GM23248 (cell line): ENCODE measurements around the gene ASH1L. TPM values are rescaled to one million over a fixed set of nuclear protein-coding genes. Genes with fewer than 3 reads are reported as not detected.

Source experiments
- DNase-seq: peaks from one replicate; pipeline ENCODE4 v3.0.0-alpha.2; 2015
- H2AFZ ChIP-seq: fragments of 200-600 bp; sonication (generic); 2 replicates; pipeline ENCODE4 v1.6.1; 2016; ENCODE audit warnings: antibody characterized with exemption
- H3F3A ChIP-seq: fragments of 200-600 bp; sonication (generic); 2 replicates; pipeline ENCODE4 v1.6.1; 2016; ENCODE audit warnings: mild to moderate bottlenecking, antibody characterized with exemption, mixed run types; ENCODE audit not compliant: insufficient read depth
- H3K27ac ChIP-seq: fragments of 200-600 bp; sonication (generic); 2 replicates; pipeline ENCODE4 v1.5.1; 2016; ENCODE audit warnings: mild to moderate bottlenecking
- H3K27me3 ChIP-seq: fragments of 200-600 bp; sonication (generic); replicated peaks from 2 replicates; pipeline ENCODE4 v1.6.1; 2016; ENCODE audit warnings: mild to moderate bottlenecking; ENCODE audit not compliant: insufficient read depth
- H3K36me3 ChIP-seq: fragments of 200-600 bp; sonication (generic); 2 replicates; pipeline ENCODE4 v1.6.1; 2016; ENCODE audit warnings: low read depth, mild to moderate bottlenecking
- H3K4me1 ChIP-seq: fragments of 200-600 bp; sonication (generic); 2 replicates; pipeline ENCODE4 v1.6.1; 2016; ENCODE audit warnings: mild to moderate bottlenecking; ENCODE audit not compliant: insufficient read depth
- H3K4me2 ChIP-seq: fragments of 200-600 bp; sonication (generic); one replicate; pipeline ENCODE4 v1.6.1; 2016; ENCODE audit warnings: mild to moderate bottlenecking; ENCODE audit not compliant: unreplicated experiment
- H3K4me3 ChIP-seq: fragments of 200-600 bp; sonication (generic); 2 replicates; pipeline ENCODE4 v1.5.1; 2016; ENCODE audit warnings: mild to moderate bottlenecking
- H3K79me2 ChIP-seq: fragments of 200-600 bp; sonication (generic); 2 replicates; pipeline ENCODE4 v1.6.1; 2016; ENCODE audit warnings: mild to moderate bottlenecking; ENCODE audit not compliant: insufficient read depth
- H3K9ac ChIP-seq: fragments of 200-600 bp; sonication (generic); 2 replicates; pipeline ENCODE4 v1.6.1; 2016; ENCODE audit warnings: mild to moderate bottlenecking
- H3K9me2 ChIP-seq: fragments of 200-600 bp; sonication (generic); 2 replicates; pipeline ENCODE4 v1.6.1; 2016; ENCODE audit warnings: mixed run types, mild to moderate bottlenecking, moderate library complexity; ENCODE audit not compliant: insufficient read depth
- H3K9me3 ChIP-seq: fragments of 200-600 bp; sonication (generic); one replicate; pipeline ENCODE4 v1.6.1; 2017; ENCODE audit warnings: low read depth
- H4K20me1 ChIP-seq: fragments of 200-600 bp; sonication (generic); 2 replicates; pipeline ENCODE4 v1.6.0; 2016; ENCODE audit not compliant: insufficient read depth
- EZH2 ChIP-seq: fragments of 200-600 bp; sonication (generic); IDR thresholded peaks from 2 replicates; pipeline ENCODE4 v1.6.1; 2018; ENCODE audit warnings: antibody characterized with exemption, mild to moderate bottlenecking; ENCODE audit not compliant: insufficient read depth, poor library complexity, severe bottlenecking
- EZH2phosphoT487 ChIP-seq: fragments of 200-600 bp; sonication (generic); IDR thresholded peaks from 2 replicates; pipeline ENCODE4 v1.6.1; 2018; ENCODE audit warnings: antibody characterized with exemption, moderate library complexity, mild to moderate bottlenecking, low read depth; ENCODE audit not compliant: insufficient read depth
- WGBS, 2 experiments: methylation state at CpG; one replicate each; pipeline ENCODE4 v1.1.6; 2015 to 2017; ENCODE audit warnings: low lambda C conversion rate in 2 of 2, low coverage in 1 of 2; ENCODE audit errors: missing lambda C conversion rate in 2 of 2; 5-methylcytosine and 5-hydroxymethylcytosine counted together
- in situ Hi-C: fragments of 300-500 bp; cut with MboI; formaldehyde crosslinking; loops from 2 replicates; pipeline ENCODE4 v1.15.0; 2020
- polyA plus RNA-seq: library from polyadenylated mRNA; unstranded; fragments of >200 nt; fragmentation: Nextera tagmentation; extraction: Ambion mirVana; gene quantifications from 2 replicates; pipeline ENCODE4 v1.2.1, GENCODE V29; 2016
- total RNA-seq: library from RNA; depleted of rRNA; stranded (reverse); fragments of >200 nt; shearing (Covaris generic); gene quantifications from 2 replicates; pipeline ENCODE4 v1.2.3, GENCODE V29; 2014

The ASH1L gene
- total and polyA plus RNA-seq, 2 experiments from 2014 or later, result 15.2 to 18.2 TPM

DNA sequence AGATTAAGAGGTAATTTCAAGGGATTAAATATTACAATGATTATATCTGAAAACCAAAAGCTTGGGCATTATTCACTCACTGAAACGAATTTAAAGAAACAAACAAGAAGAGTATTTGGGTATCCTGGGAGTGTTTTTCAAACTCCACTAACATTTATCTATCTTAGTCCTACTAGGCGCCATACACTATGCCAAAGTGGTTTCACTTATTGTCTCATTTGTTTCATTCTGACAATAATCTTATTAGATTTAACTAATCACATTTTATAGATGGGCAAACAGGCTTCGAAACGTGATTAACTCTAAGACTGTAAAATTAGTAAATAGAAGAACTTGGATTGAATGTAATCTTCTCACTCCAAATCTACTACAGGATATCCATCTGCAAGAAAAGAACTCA, 25.4 kb downstream of the ASH1L start:
- Histone ChIP-seq H3K9ac (no peak overlapping the region), H3K9me2 (no peaks in the 10 kb centered on the region), H4K20me1 (peaks cover 19% of the 10 kb centered on the region; the same call in 1 of the 2 replicates), H3K4me1 (no peaks in the 10 kb centered on the region), H3K9me3 (no peaks in the 10 kb centered on the region), H3K79me2 (peaks cover 100% of the 10 kb centered on the region), H3F3A (peaks cover 6% of the 10 kb centered on the region; the same call in 1 of the 2 replicates), H3K27me3 (no peaks in the 10 kb centered on the region), H3K36me3 (no peaks in the 10 kb centered on the region), H3K4me3 (no peak overlapping the region), H3K4me2 (no peak overlapping the region), H2AFZ (no peak overlapping the region), H3K27ac (no peak overlapping the region)
- no peak for DNase-seq
- TF ChIP-seq EZH2 (no peak), EZH2phosphoT487 (no peak)
- 78 to 79% methylated on average over 4 of the region's 4 CpGs for WGBS, 2 experiments
- in situ Hi-C loops, result no loop called here

DNA sequence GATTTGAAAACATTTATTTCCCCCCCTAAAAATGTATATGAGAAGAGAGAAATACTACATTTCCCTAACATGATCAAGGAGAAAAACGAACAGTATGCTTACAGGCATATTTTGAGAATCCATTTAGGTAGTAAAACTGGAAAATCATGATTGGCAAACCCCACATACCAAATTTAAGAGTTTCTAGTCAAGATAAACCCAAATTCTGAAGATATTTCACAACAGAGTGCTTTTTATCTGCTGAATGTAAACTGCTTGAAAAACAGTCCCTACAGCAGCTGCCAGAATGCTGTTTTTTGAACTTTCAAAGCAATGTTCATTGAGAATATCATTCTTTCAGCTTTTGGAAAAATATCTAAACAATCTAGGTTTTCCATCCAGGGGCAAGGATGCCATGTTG, 31.0 kb downstream of the ASH1L start:
- no peak for TF ChIP-seq EZH2
- no peak for TF ChIP-seq EZH2phosphoT487
- peaks cover 6% of the 10 kb centered on the region; the same call in 1 of the 2 replicates for H3F3A ChIP-seq
- H3K79me2 ChIP-seq, result peaks cover 100% of the 10 kb centered on the region
- H3K4me2 ChIP-seq, result no peak overlapping the region
- 39 to 52% methylated on average over 1 of the region's 1 CpG for WGBS, 2 experiments
- no peaks in the 10 kb centered on the region for H3K4me1 ChIP-seq
- H4K20me1 ChIP-seq, result peaks cover 24% of the 10 kb centered on the region; the same call in 1 of the 2 replicates
- no peaks in the 10 kb centered on the region for H3K27me3 ChIP-seq
- H3K4me3 ChIP-seq, result no peak overlapping the region
- DNase-seq, result no peak
- no peaks in the 10 kb centered on the region for H3K9me3 ChIP-seq
- no peaks in the 10 kb centered on the region for H3K36me3 ChIP-seq
- no peak overlapping the region for H2AFZ ChIP-seq
- no peak overlapping the region for H3K9ac ChIP-seq
- no peak overlapping the region for H3K27ac ChIP-seq
- H3K9me2 ChIP-seq, result no peaks in the 10 kb centered on the region
- in situ Hi-C loops, result no loop called here

DNA sequence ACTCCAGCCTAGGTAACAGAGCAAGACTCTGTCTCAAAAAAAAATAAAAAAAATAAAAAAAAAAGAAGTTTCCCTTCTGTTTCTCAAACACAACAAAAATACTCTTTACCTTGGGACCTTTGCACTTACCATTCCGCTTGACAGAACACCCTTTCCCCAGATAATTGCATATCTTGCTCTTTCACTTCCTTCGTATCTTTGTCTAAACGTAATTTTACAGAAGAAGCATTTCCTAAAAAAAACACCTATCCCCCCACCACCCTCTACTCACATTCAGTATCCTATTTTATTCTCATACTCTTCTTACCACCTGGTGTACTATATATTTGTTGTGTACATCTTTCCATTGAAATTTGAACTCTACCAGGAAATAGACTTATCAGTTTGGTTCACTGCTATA, 32.7 kb downstream of the ASH1L start:
- no peak for TF ChIP-seq EZH2
- TF ChIP-seq EZH2phosphoT487, result no peak
- Histone ChIP-seq H3K4me2 (no peak overlapping the region), H3K4me1 (no peaks in the 10 kb centered on the region), H3K9me3 (no peaks in the 10 kb centered on the region), H2AFZ (no peak overlapping the region), H3K36me3 (no peaks in the 10 kb centered on the region), H3K27ac (no peak overlapping the region), H3K9me2 (no peaks in the 10 kb centered on the region), H3K4me3 (no peak overlapping the region), H4K20me1 (peaks cover 27% of the 10 kb centered on the region; the same call in 1 of the 2 replicates), H3K79me2 (peaks cover 100% of the 10 kb centered on the region), H3K27me3 (no peaks in the 10 kb centered on the region), H3K9ac (no peak overlapping the region), H3F3A (no peaks in the 10 kb centered on the region)
- WGBS, 2 experiments, result 95 to 96% methylated on average over 3 of the region's 3 CpGs
- no peak for DNase-seq
- in situ Hi-C loops, result no loop called here

DNA sequence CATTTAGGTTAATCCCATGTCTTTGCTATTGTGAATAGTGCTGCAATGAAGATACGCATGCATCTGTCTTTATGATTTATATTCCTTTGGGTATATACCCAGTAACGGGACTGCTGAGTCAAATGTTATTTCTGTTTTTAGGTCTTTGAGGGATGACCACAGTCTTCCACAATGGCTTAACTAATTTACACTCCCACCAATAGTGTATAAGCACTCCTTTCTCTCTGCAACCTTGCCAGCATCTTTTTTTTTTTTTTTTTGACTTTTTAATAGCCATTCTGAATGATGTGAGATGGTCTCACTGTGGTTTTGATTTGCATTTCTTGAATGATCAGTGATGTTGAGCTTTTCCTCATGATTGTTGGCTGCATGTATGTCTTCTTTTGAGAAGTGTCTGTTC, 33.5 kb downstream of the ASH1L start:
- in situ Hi-C loops, result no loop called here
- WGBS, 2 experiments, result 83% methylated on average over 2 of the region's 2 CpGs

DNA sequence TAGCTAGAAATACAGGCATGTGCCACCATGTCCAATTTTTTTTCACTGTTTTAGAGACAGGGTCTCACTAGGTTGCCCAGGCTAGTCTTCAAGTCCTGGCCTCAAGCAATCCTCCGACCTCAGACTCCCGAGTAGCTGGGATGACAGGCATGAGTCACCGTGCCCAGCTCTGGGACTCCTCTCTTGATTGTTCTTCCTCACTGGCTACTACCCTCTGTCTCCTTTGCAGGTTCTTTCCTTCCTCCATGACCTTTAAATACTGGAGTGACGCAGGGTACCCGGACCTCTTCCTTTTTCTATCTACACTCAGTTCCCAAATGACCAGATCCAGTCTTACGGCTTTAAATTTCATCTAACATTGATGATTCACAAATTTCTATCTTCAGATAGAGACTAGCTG, 34.9 kb downstream of the ASH1L start:
- Histone ChIP-seq H3K4me1 (no peaks in the 10 kb centered on the region), H3K36me3 (no peaks in the 10 kb centered on the region), H3K9ac (no peak overlapping the region), H3F3A (no peaks in the 10 kb centered on the region), H3K79me2 (peaks cover 100% of the 10 kb centered on the region), H3K4me3 (no peak overlapping the region), H3K27ac (no peak overlapping the region), H3K9me3 (no peaks in the 10 kb centered on the region), H3K27me3 (no peaks in the 10 kb centered on the region), H2AFZ (no peak overlapping the region), H4K20me1 (peaks cover 22% of the 10 kb centered on the region; the same call in 1 of the 2 replicates), H3K4me2 (no peak overlapping the region), H3K9me2 (no peaks in the 10 kb centered on the region)
- in situ Hi-C loops, result no loop called here
- 88 to 95% methylated on average over 6 of the region's 6 CpGs for WGBS, 2 experiments
- no peak for TF ChIP-seq EZH2
- TF ChIP-seq EZH2phosphoT487, result no peak
- no peak for DNase-seq

More for the DNA sequence above, 33.5 kb downstream of the ASH1L start:
- Histone ChIP-seq H4K20me1 (peaks cover 20% of the 10 kb centered on the region; the same call in 1 of the 2 replicates), H3K27me3 (no peaks in the 10 kb centered on the region), H3K36me3 (no peaks in the 10 kb centered on the region), H3K4me1 (no peaks in the 10 kb centered on the region), H3K27ac (no peak overlapping the region), H3K4me3 (no peak overlapping the region), H3K9me3 (no peaks in the 10 kb centered on the region), H3K4me2 (no peak overlapping the region), H3F3A (no peaks in the 10 kb centered on the region), H3K9ac (no peak overlapping the region), H3K79me2 (peaks cover 100% of the 10 kb centered on the region), H3K9me2 (no peaks in the 10 kb centered on the region), H2AFZ (no peak overlapping the region)
- DNase-seq, result no peak
- TF ChIP-seq EZH2 (no peak), EZH2phosphoT487 (no peak)
